Naive thymus-derived CD8-positive, alpha-beta T cell (primary cell): Measurements from ENCODE around the gene MYCN. TPM values are rescaled to one million over a fixed set of nuclear protein-coding genes. Genes with fewer than 3 reads are reported as not detected.

Source experiments
- ATAC-seq, 2 donors: fragments of 150-1000 bp; cut with Tn5 transposase in 1 of 2; sonication (Bioruptor Pico), chemical (Tn5 transposase) in 1 of 2; 1 replicate in 1 of 2; 2 replicates in 1 of 2; pipeline ENCODE4 v1.10.0; 2021; ENCODE audit warnings: mild to moderate bottlenecking in 2 of 2, moderate library complexity in 2 of 2
- POLR2A ChIA-PET: fragments of 350-600 bp; sonication (Branson Sonifier 250); formaldehyde crosslinking; loops from one replicate; lab custom pipeline; 2021; ENCODE audit warnings: antibody characterized with exemption; lab: Charles Lee
- DNase-seq, 10 donors: peaks; one replicate each; pipeline versions ENCODE4 v3.0.0 to v3.0.0-alpha.2; 2020 to 2022
- H3K27ac Mint-ChIP-seq, 10 donors: one replicate each; pipeline ENCODE4 v1.8.0; 2020 to 2022; ENCODE audit warnings: mild to moderate bottlenecking in 10 of 10, mixed read lengths in 10 of 10, moderate library complexity in 4 of 10, inconsistent platforms in 1 of 10
- H3K27me3 Mint-ChIP-seq, 5 donors: one replicate each; pipeline ENCODE4 v1.8.0; 2021 to 2022; ENCODE audit warnings: mixed read lengths in 5 of 5
- H3K36me3 Mint-ChIP-seq, 3 donors: one replicate each; pipeline ENCODE4 v1.8.0; 2020 to 2022; ENCODE audit warnings: mixed read lengths in 3 of 3, mild to moderate bottlenecking in 2 of 3, inconsistent platforms in 1 of 3
- H3K4me1 Mint-ChIP-seq, 4 donors: one replicate each; pipeline ENCODE4 v1.8.0; 2021 to 2022; ENCODE audit warnings: mixed read lengths in 4 of 4
- H3K4me3 Mint-ChIP-seq, 10 donors: one replicate each; pipeline ENCODE4 v1.8.0; 2020 to 2022; ENCODE audit warnings: mild to moderate bottlenecking in 10 of 10, mixed read lengths in 10 of 10, moderate library complexity in 6 of 10, inconsistent platforms in 1 of 10
- H3K9me3 Mint-ChIP-seq, 9 donors: one replicate each; pipeline ENCODE4 v1.8.0; 2020 to 2022; ENCODE audit warnings: mixed read lengths in 9 of 9, mild to moderate bottlenecking in 3 of 9, inconsistent platforms in 1 of 9, moderate library complexity in 1 of 9
- polyA plus RNA-seq, 3 donors: library from polyadenylated mRNA; unstranded; fragments of 300-500 nt; fragmentation: Illumina TruSeq; gene quantifications; one replicate each; pipeline ENCODE4 v1.2.3, GENCODE V29; 2021
- total RNA-seq, 8 experiments: library from RNA in 2 of 8; stranded (reverse) in 2 of 8; gene quantifications; one replicate each; pipeline ENCODE4 v1.2.3 and lab custom pipeline; 2021 to 2026

Gene MYCN
- total and polyA plus RNA-seq, 5 experiments from 2014 or later: 0.16 to 0.58 TPM; not detected in 3

DNA sequence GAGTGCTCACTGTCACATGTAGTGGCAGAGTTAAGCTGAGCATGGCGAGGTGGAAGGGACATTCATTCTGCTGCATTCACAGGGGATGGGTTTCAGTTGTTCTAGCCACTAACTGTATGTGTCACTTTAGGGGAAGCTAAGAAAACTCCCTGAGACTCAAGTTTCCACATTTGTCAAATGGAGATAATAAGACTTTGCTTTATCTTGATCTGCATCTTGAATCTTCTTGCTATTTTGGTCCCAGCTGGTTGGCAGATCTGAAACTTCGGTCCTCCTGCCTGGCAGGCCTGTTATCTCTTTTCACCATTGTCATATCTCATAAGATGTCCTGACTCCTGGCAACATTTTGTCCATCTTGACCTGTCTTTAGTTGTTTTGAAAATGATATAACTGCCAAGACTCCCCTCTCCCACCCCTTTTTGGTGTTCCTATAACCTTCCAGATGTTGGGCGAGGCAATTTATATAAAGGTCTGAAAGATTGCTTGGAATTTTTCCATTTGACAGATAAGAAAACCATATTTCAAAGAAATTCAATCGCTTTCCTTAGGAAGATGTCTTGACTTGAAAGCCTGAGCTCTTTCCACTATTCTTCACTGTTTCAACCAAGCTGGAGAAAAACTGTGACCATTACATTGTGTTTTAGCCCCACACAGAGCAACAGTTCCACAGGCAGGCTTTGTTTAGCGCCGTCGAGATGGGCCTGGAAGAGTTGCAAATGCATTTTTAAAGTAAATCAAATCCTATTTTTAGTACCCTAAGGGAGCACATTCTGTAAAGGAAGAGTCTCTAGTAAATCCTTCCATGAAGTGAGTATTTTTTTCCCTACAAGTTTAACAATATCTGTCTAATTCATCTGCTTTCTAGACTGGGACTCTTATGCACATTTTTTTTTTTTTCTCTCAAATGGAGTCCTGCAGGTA, 33.4 kb downstream of the MYCN start:
- Mint-ChIP-seq H3K4me1 (peaks cover 4 to 25% (median 13%) of the 10 kb centered on the region in 4 donors), H3K27me3 (no peaks in the 10 kb centered on the region), H3K27ac (peak overlapping the region in 1 of 10 donors; percentile 2), H3K36me3 (no peaks in the 10 kb centered on the region), H3K4me3 (no peak overlapping the region), H3K9me3 (peaks cover 0 to 2% (median 0%) of the 10 kb centered on the region in 9 donors)
- ATAC-seq (no peak), DNase-seq (no peak)
- POLR2A ChIA-PET: no interaction called here

DNA sequence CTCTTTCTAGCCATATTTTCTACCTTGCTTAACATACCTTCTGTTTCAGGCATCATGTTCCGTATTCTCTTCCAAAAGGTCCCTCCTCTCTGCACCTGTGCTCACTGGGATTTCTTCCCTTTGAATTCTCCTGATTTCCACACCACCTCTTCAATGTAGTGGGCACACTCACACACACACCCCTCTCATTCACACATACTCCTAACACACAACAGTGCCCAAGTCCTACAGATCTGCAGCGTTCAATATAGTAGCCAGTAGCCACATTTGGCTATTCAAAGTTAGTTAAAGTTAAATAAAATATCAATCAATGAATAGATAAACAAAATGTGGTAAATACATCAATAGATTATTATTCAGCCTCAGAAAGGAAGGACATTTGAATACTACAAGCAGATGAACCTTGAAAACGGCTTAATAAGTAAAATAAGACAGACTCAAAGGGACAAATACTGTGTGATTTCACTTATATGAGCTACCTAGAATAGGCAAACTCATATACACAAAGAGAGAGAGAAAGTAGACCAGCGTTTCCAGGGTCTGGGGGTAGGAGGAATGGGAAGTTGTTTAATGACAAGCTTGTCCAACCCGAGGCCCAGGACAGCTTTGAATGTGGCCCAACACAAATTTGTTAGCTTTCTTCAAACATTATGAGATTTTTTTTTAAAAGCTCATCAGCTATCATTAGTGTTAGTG, 34.4 kb downstream of the MYCN start:
- no peak overlapping the region for H3K27ac Mint-ChIP-seq
- H3K4me1 Mint-ChIP-seq: peaks cover 4 to 15% (median 8%) of the 10 kb centered on the region in 4 donors
- H3K36me3 Mint-ChIP-seq: no peaks in the 10 kb centered on the region
- no peak for DNase-seq
- POLR2A ChIA-PET: no interaction called here
- no peak overlapping the region for H3K4me3 Mint-ChIP-seq
- ATAC-seq: no peak
- no peaks in the 10 kb centered on the region for H3K27me3 Mint-ChIP-seq
- H3K9me3 Mint-ChIP-seq: peaks cover 0 to 2% (median 0%) of the 10 kb centered on the region in 9 donors

DNA sequence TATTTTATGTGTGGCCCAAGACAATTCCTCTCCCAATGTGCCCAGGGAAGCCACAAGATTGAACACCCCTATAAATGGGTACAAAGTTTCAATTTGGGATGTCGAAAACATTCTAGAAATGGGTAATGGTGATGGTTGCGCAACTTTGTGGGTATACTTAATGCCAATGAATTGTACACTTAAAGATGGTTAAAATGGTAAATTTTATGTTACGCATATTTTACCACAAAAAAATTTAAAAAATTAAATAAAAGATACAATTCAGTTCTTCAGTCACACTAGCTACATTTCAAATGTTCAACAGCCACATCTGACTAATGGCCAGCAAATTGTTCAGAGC, 34.9 kb downstream of the MYCN start:
- DNase-seq (no peak), ATAC-seq (no peak)
- POLR2A ChIA-PET: interaction anchor here (1.8 kb wide), 1 partner anchor 9 kb away, joined by 6 read pairs; no protein-coding TSS in a partner anchor
- Mint-ChIP-seq H3K4me1 (peaks cover 4 to 15% (median 7%) of the 10 kb centered on the region in 4 donors), H3K27me3 (no peaks in the 10 kb centered on the region), H3K9me3 (peaks cover 0 to 2% (median 0%) of the 10 kb centered on the region in 9 donors), H3K4me3 (no peak overlapping the region), H3K36me3 (no peaks in the 10 kb centered on the region), H3K27ac (no peak overlapping the region)

DNA sequence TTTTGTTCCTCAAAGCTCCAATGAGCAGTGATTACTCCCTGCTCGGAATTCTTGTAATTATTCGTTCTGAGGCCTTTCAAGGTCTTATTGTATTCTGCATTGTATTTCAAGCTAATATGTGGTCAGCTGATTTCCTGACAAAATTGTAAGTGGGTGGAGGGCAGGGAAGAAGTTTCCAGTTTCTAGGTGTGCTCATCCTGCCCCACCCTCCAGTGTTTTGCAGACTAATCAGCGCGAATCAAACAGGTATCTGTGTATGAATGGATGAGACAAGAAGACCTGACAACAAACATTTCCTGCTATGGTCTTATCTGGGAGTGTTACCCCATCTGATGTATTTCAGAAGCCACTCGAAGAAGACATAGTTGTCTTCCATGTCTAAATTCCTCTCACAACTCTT, 35.3 kb downstream of the MYCN start:
- DNase-seq (no peak), ATAC-seq (no peak)
- no peaks in the 10 kb centered on the region for H3K36me3 Mint-ChIP-seq
- H3K27me3 Mint-ChIP-seq: no peaks in the 10 kb centered on the region
- no peak overlapping the region for H3K4me3 Mint-ChIP-seq
- peaks cover 0 to 2% (median 0%) of the 10 kb centered on the region in 9 donors for H3K9me3 Mint-ChIP-seq
- H3K27ac Mint-ChIP-seq: no peak overlapping the region
- peaks cover 4 to 15% (median 6%) of the 10 kb centered on the region in 4 donors for H3K4me1 Mint-ChIP-seq
- POLR2A ChIA-PET: interaction anchor here (1.8 kb wide), 1 partner anchor 10 kb away, joined by 6 read pairs; no protein-coding TSS in a partner anchor

DNA sequence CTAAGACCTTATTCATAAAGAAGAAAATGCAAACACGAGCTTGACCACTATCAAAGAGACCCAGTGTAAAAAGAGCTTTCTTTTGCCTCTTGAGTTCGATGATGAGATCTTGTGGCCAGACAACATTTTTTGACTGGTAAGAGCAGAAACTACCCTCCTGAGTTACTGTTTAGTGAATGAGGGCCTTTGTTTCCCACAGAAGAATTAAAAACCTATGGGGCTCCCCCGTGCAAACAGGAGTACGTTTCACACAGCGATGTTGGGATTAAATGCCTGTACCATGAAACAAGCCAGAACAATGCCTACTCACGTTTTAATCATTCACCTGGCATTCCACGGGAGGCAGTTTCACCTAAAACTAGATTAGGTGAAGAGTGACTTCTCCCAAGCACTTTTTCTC, 36.0 kb downstream of the MYCN start:
- no peak overlapping the region for H3K4me3 Mint-ChIP-seq
- H3K9me3 Mint-ChIP-seq: peaks cover 0 to 2% (median 0%) of the 10 kb centered on the region in 9 donors
- no peak for ATAC-seq
- no peak for DNase-seq
- peaks cover 4 to 15% (median 6%) of the 10 kb centered on the region in 4 donors for H3K4me1 Mint-ChIP-seq
- no peaks in the 10 kb centered on the region for H3K36me3 Mint-ChIP-seq
- H3K27ac Mint-ChIP-seq: no peak overlapping the region
- H3K27me3 Mint-ChIP-seq: no peaks in the 10 kb centered on the region
- POLR2A ChIA-PET: interaction anchor here (1.8 kb wide), 1 partner anchor 10 kb away, joined by 6 read pairs; no protein-coding TSS in a partner anchor

DNA sequence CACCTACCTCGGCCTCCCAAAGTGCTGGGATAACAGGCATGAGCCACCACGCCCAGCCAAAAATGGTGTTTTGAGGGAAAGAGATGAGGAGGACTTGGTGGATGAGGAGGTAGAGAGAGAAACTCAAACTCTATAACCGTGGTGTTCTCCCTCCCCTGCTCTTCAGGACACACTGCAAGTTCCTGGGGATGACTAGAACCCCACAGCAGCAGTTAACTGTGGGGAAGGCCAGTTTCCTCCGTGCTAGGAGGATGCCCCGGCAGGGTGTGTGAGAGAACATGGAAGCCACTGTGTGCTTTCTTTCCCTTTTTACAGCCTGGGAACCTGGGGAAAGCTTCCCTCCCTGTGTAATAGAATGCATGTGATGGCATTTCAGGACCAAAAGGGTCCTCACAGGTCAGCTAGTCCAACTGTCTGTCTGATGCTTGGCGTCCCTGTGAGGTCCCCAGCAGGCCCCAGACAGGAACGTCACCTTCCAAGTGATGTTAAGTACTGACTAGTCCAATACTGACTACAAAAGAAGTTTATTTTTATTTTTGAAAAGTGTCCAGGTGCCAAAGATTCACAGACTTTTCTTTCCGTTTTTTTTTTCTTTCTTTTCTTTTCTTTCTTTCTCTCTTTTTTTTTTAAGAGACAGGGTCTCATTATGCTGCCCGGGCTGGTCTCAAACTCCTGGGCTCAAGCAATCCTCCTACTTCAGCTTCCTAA, 38.9 kb downstream of the MYCN start:
- no peak overlapping the region for H3K4me3 Mint-ChIP-seq
- DNase-seq (no peak), ATAC-seq (no peak)
- H3K36me3 Mint-ChIP-seq: no peaks in the 10 kb centered on the region
- POLR2A ChIA-PET: no interaction called here
- H3K4me1 Mint-ChIP-seq: peaks cover 5 to 13% (median 11%) of the 10 kb centered on the region in 4 donors
- H3K27me3 Mint-ChIP-seq: no peaks in the 10 kb centered on the region
- H3K27ac Mint-ChIP-seq: no peak overlapping the region
- peaks cover 0 to 2% (median 0%) of the 10 kb centered on the region in 9 donors for H3K9me3 Mint-ChIP-seq

DNA sequence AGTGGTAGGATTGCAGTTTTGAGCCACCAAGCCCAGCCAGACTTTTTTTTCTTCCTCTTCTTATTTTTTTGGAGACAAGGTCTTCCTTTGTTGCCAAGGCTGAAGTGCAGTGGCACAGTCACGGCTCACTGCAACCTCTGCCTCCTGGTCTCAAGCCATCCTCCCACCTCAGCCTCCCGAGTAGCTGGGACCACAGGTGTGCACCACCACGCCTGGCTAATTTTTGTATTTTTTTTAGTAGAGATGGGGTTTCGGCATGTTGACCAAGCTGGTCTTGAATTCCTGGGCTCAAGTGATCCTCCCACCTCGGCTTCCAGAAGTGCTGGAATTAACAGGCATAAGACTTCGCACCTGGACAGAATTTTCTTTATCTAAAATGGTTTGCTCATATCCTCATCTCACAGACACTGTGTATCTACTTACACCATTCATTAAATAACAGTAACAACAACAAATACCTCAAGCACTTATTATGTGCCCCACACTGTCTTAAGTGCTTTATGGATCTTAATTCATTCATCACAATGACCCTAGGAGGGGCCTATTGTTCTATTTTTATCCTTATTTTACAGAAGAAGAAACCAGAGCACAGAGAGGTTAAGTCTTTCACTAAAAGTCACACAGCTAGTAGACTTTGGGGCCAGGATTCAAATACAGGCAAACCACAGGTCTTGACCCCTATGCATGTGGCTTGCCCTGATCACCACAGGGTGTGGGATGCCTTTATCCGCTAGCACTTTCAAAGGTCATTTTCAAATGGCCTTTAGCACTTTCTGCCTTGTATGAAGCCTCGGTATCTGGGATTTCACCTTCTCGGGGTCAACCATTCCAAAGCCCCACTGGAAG, 39.6 kb downstream of the MYCN start:
- POLR2A ChIA-PET: no interaction called here
- peaks cover 0 to 2% (median 0%) of the 10 kb centered on the region in 9 donors for H3K9me3 Mint-ChIP-seq
- peaks cover 5 to 13% (median 11%) of the 10 kb centered on the region in 4 donors for H3K4me1 Mint-ChIP-seq
- no peaks in the 10 kb centered on the region for H3K27me3 Mint-ChIP-seq
- H3K4me3 Mint-ChIP-seq: no peak overlapping the region
- ATAC-seq (no peak), DNase-seq (no peak)
- H3K36me3 Mint-ChIP-seq: no peaks in the 10 kb centered on the region
- no peak overlapping the region for H3K27ac Mint-ChIP-seq

DNA sequence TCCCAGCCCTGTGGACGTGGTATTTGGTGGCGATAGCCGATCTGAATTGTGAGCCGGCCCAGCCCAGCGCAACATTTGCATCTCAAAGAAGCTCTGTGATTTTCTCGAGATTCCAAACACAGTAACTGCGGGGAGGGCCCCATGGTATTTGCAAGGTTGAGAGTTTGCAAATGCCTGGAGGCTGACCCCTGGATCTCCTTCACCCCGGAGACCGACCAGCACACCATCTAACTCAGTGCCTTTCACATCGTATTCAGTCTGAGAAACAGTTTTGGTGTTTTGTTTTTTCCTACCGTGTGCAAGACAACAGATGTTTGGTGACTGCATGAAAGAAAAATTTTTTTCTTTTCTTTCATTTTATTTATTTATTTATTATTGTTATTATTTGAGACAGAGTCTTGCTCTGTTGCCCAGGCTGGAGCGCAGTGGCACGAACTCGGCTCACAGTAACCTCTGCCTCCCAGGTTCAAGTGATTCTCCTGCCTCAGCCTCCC, 40.3 kb downstream of the MYCN start:
- H3K27ac Mint-ChIP-seq: no peak overlapping the region
- DNase-seq (no peak), ATAC-seq (no peak)
- POLR2A ChIA-PET: no interaction called here
- H3K36me3 Mint-ChIP-seq: no peaks in the 10 kb centered on the region
- no peak overlapping the region for H3K4me3 Mint-ChIP-seq
- peaks cover 0 to 2% (median 0%) of the 10 kb centered on the region in 9 donors for H3K9me3 Mint-ChIP-seq
- peaks cover 5 to 13% (median 11%) of the 10 kb centered on the region in 4 donors for H3K4me1 Mint-ChIP-seq
- no peaks in the 10 kb centered on the region for H3K27me3 Mint-ChIP-seq

DNA sequence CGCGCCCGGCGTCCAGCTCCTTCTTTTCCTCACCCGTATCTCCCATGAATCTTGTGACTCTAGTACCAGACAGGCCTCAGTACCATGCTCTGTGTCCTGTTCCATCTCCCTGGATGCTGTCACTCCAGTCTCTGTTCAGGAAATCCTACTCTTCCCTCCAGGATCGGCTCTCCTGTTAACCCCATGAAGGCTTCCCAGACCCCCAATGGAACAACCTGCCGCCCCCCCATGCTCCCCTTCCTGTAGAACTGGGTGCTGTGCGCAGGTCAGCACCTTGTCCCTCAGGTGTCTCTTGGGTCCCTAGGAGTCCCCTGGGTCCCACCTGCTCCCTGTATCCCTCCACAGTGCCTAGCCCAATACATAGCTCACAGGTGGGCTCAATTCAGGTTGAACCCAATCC, 41.3 kb downstream of the MYCN start:
- POLR2A ChIA-PET: no interaction called here
- Mint-ChIP-seq H3K27ac (peak overlapping the region in 3 of 10 donors; percentile 38 to 77 (median 67)), H3K4me3 (no peak overlapping the region), H3K36me3 (no peaks in the 10 kb centered on the region), H3K27me3 (no peaks in the 10 kb centered on the region), H3K9me3 (peaks cover 0 to 2% (median 0%) of the 10 kb centered on the region in 9 donors), H3K4me1 (peaks cover 5 to 13% (median 11%) of the 10 kb centered on the region in 4 donors)
- DNase-seq: no peak
- no peak for ATAC-seq

DNA sequence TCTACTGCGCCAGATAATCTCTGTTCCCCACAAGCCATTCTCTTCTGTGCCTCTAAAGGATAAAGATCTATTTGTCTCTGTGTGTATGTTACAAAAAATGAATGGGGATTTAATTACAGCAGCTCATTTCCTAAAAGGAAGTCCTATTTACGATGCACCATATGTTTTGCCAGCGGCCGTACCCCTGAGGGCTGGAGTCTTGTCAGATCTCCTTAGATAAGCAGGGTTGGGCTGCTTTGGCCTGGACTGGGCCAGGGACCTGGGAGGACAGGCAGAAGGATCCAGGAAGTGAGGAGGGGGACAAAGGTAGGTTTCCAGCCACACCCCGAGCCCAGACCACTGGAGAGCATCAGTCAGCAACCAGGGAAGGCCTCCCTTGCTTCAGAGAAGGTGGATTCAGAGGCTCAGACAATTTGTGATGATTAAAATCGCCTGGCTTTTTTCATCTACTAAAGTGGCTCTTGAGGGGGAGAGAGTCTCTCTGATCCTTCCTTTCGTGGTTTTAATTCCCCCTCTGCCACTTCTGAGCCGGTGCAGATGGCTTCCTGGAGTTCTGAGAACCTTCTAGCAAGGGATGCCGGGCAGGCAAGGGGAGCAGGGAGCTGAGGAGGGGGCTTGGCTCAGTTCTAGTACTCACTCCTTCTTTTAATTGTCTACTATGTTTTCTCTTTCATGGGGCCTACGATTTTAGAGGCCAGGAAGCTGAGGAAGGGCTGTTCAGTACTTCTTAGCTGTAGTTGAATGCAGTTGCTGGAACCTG, 42.1 kb downstream of the MYCN start:
- peak overlapping the region in 2 of 10 donors; percentile 39 to 57 for H3K4me3 Mint-ChIP-seq
- peaks cover 0 to 2% (median 0%) of the 10 kb centered on the region in 9 donors for H3K9me3 Mint-ChIP-seq
- no peaks in the 10 kb centered on the region for H3K27me3 Mint-ChIP-seq
- H3K27ac Mint-ChIP-seq: peak overlapping the region in 9 of 10 donors; percentile 13 to 88 (median 77)
- POLR2A ChIA-PET: no interaction called here
- no peak for ATAC-seq
- H3K36me3 Mint-ChIP-seq: no peaks in the 10 kb centered on the region
- H3K4me1 Mint-ChIP-seq: peaks cover 5 to 13% (median 11%) of the 10 kb centered on the region in 4 donors
- DNase-seq: no peak

DNA sequence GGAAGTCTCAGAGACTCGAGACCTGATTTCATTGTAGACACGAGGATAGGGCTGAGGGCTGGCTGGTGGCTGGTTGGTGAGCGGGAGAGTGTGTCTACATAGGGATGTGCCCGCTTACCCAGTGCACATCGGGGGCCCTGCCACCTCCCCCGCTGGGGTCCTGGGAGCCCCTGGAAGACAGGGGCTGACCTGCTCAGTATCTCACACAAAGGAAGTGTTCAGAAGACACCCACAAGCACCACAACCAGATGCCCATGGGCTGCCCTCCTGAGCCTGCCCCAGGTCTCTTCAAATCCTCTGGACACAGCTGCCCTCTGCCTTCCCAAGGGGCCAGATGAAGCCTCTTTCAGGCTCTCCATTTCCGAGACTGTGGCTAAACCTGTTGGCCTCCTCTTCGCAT, 43.1 kb downstream of the MYCN start:
- Mint-ChIP-seq H3K27me3 (no peaks in the 10 kb centered on the region), H3K4me3 (no peak overlapping the region), H3K9me3 (no peaks in the 10 kb centered on the region), H3K4me1 (peaks cover 5 to 13% (median 11%) of the 10 kb centered on the region in 4 donors), H3K27ac (peak overlapping the region in 2 of 10 donors; percentile 77 to 82), H3K36me3 (no peaks in the 10 kb centered on the region)
- POLR2A ChIA-PET: no interaction called here
- DNase-seq (no peak), ATAC-seq (no peak)
